ENCODE data around the gene TCTN2. TPM values are rescaled to one million over a fixed set of nuclear protein-coding genes. Genes with fewer than 3 reads are reported as not detected.

Gene TCTN2
- total RNA-seq, 4 donors from 2014 or later, result 7.2 to 20.0 (median 14.9) TPM

DNA sequence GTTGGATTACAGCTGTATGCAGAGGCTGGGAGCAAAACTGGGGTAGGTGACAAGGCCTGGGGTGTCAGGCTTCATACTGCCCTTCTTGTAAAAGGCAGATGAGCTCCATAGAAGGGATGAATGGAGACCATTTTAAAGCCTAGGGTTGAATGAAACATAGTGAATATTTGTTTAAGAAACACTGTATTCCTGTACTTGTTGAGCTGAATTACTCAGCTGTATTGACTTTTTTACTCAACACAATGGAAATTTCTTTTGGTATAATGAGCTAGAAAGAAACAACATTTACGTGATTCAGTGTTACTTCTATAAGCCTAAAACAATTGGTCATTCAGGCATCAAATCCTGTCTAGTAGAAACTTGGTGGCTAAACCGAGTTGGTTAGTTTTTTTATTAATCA, 55.3 kb downstream of the TCTN2 start:
- WGBS, 2 donors, result 39 to 53% methylated on average over 2 of the region's 2 CpGs
- Histone ChIP-seq H3K36me3 (peaks cover 0 to 95% (median 0%) of the 10 kb centered on the region in 3 donors), H3K4me3 (no peak overlapping the region)

DNA sequence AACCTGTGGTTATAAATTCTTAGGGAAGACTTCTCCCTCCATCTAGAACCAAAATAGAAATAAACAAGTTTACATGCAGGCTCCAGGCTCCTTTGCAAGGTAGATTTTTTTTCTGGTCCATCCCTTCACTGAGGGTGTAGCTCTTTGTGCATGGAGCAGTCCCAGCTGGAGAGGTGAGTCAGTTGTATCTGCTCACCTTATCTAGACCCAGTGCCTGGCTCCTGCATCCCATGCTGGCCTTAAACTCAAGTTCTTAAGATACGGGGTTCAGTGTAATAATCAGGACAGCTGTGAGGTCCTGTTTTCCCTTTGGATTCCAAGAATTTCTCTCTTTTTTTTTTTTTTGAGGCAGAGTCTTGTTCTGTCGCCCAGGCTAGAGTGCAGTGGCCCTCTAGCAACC, 56.0 kb downstream of the TCTN2 start:
- no peak for DNase-seq (ENCODE audit: low spot score in 2 of 2)
- TF ChIP-seq POLR2A (IDR thresholded peaks at IDR 0.05), result no peak
- no peak overlapping the region for H3K27ac ChIP-seq
- WGBS, 2 donors, result 78 to 81% methylated on average over 2 of the region's 2 CpGs
- no peaks in the 10 kb centered on the region for H3K9me3 ChIP-seq
- H3K4me3 ChIP-seq, result no peak overlapping the region
- H3K27me3 ChIP-seq, result no peaks in the 10 kb centered on the region
- H3K36me3 ChIP-seq, result peaks cover 0 to 95% (median 0%) of the 10 kb centered on the region in 3 donors
- no peaks in the 10 kb centered on the region for H3K4me1 ChIP-seq

More for the DNA sequence above, 55.3 kb downstream of the TCTN2 start:
- H3K4me1 ChIP-seq, result no peaks in the 10 kb centered on the region
- H3K27ac ChIP-seq, result no peak overlapping the region
- no peak for DNase-seq (ENCODE audit: low spot score in 2 of 2)
- no peaks in the 10 kb centered on the region for H3K27me3 ChIP-seq
- TF ChIP-seq EP300 (IDR thresholded peaks at IDR 0.05), result no peak
- no peak for TF ChIP-seq POLR2A (IDR thresholded peaks at IDR 0.05)
- TF ChIP-seq, protein P1, sequence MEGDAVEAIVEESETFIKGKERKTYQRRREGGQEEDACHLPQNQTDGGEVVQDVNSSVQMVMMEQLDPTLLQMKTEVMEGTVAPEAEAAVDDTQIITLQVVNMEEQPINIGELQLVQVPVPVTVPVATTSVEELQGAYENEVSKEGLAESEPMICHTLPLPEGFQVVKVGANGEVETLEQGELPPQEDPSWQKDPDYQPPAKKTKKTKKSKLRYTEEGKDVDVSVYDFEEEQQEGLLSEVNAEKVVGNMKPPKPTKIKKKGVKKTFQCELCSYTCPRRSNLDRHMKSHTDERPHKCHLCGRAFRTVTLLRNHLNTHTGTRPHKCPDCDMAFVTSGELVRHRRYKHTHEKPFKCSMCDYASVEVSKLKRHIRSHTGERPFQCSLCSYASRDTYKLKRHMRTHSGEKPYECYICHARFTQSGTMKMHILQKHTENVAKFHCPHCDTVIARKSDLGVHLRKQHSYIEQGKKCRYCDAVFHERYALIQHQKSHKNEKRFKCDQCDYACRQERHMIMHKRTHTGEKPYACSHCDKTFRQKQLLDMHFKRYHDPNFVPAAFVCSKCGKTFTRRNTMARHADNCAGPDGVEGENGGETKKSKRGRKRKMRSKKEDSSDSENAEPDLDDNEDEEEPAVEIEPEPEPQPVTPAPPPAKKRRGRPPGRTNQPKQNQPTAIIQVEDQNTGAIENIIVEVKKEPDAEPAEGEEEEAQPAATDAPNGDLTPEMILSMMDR (IDR thresholded peaks at IDR 0.05), result no peak
- H3K9me3 ChIP-seq, result no peaks in the 10 kb centered on the region

DNA sequence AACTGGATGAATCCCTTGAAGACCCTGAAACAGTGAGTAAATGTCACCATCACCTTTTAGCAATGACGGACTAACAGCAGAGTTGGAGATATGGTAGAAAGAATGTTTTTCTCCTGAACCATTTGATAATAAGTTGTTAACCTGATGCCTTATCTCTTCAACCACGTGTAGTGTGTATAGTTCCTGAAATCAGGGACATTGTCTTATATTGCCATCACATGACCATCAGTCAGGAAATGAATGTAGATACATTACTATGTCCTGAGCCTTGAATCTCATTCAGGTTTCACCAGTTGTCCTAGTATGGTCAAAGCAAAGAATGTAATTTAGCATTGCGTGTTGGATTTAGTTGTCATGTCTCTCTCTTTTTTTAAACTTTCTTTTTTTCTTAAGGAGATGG, 57.0 kb downstream of the TCTN2 start:
- H3K4me1 ChIP-seq, result no peaks in the 10 kb centered on the region
- no peak overlapping the region for H3K27ac ChIP-seq
- H3K27me3 ChIP-seq, result no peaks in the 10 kb centered on the region
- no peaks in the 10 kb centered on the region for H3K9me3 ChIP-seq
- TF ChIP-seq, protein P1 (IDR thresholded peaks at IDR 0.05), result no peak
- TF ChIP-seq POLR2A (IDR thresholded peaks at IDR 0.05) (no peak), EP300 (IDR thresholded peaks at IDR 0.05) (no peak)
- H3K4me3 ChIP-seq, result no peak overlapping the region
- H3K36me3 ChIP-seq, result peaks cover 3 to 95% (median 4%) of the 10 kb centered on the region in 3 donors
- 87 to 91% methylated on average over 3 of the region's 3 CpGs for WGBS, 2 donors
- DNase-seq (ENCODE audit: low spot score in 2 of 2), result no peak

DNA sequence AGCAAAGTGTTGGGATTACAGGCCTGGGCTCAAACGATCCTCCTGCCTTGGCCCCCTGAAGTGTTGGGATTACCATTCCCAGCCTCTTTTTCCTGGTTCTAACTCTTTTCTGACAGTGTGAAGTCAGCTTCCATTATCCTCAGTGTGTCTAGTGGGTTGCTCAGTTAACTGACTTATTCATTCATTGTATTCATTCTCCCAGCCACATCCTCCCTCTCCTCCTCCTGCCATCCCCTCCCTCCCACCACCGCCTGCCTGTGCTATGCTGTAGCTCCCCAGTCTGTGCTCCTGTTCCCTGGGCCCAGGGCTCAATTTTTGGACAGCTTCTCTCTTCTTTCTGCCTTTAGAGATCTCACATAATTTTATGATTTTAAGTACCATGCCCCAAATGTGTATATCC, 60.7 kb downstream of the TCTN2 start:
- Histone ChIP-seq H3K36me3 (peaks cover 3 to 99% (median 4%) of the 10 kb centered on the region in 3 donors), H3K4me1 (no peaks in the 10 kb centered on the region), H3K4me3 (no peak overlapping the region), H3K9me3 (no peaks in the 10 kb centered on the region), H3K27ac (no peak overlapping the region), H3K27me3 (no peaks in the 10 kb centered on the region)
- 77 to 79% methylated on average over 2 of the region's 2 CpGs for WGBS, 2 donors
- DNase-seq (ENCODE audit: low spot score in 2 of 2), result no peak
- TF ChIP-seq, protein P1 (IDR thresholded peaks at IDR 0.05), result no peak
- TF ChIP-seq EP300 (IDR thresholded peaks at IDR 0.05) (no peak), POLR2A (IDR thresholded peaks at IDR 0.05) (no peak)

DNA sequence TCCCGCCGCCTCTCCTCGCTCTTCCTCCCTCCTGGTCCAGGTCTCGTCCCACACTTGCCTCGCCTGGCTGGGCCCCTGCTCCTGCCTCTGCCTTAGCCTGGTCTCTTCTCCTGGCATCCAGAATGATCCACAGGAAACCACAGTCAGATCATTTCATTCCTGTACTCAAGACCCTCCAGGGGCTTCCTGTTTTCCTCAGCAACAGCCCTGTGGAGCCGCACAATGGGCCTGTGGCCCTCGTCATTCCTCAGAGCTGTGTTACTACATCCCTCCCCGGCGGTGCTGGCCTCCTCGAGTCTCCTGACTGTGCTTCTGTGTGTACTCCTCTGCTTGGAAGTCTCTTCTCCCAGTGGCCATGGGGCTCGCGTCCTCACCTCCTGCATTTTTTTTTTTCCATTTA, 61.3 kb downstream of the TCTN2 start:
- Histone ChIP-seq H3K9me3 (no peaks in the 10 kb centered on the region), H3K4me1 (no peaks in the 10 kb centered on the region), H3K36me3 (peaks cover 4 to 99% (median 4%) of the 10 kb centered on the region in 3 donors), H3K27ac (no peak overlapping the region), H3K27me3 (no peaks in the 10 kb centered on the region), H3K4me3 (no peak overlapping the region)
- TF ChIP-seq POLR2A (IDR thresholded peaks at IDR 0.05) (no peak), EP300 (IDR thresholded peaks at IDR 0.05) (no peak)
- TF ChIP-seq, protein P1 (IDR thresholded peaks at IDR 0.05), result no peak
- WGBS, 2 donors, result 92% methylated on average over 12 of the region's 12 CpGs
- DNase-seq (ENCODE audit: low spot score in 2 of 2), result no peak

DNA sequence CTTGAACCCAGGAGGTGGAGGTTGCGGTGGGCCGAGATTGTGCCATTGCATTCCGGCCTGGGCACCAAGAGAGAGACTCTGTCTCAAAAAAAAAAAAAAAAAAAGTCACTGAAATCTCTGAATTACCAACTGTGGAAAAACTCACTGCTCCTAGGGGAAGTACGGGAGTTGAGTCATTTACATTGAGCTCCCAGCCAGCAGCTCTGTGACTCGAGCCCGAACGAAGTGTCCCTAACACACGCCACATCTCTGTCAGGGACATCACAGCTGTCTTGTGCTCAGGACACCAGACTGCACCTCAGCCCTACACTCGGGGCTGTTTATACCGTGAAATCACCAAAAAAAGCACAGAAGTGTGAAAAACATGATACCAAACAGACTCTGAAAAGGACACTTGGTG, 62.3 kb downstream of the TCTN2 start:
- peaks cover 4 to 99% (median 7%) of the 10 kb centered on the region in 3 donors for H3K36me3 ChIP-seq
- no peak overlapping the region for H3K27ac ChIP-seq
- H3K27me3 ChIP-seq, result no peaks in the 10 kb centered on the region
- 84 to 91% methylated on average over 10 of the region's 10 CpGs for WGBS, 2 donors
- no peak overlapping the region for H3K4me3 ChIP-seq
- no peak for DNase-seq (ENCODE audit: low spot score in 2 of 2)
- no peaks in the 10 kb centered on the region for H3K9me3 ChIP-seq
- H3K4me1 ChIP-seq, result no peaks in the 10 kb centered on the region
- TF ChIP-seq POLR2A (IDR thresholded peaks at IDR 0.05) (no peak), EP300 (IDR thresholded peaks at IDR 0.05) (no peak)
- TF ChIP-seq, protein P1 (IDR thresholded peaks at IDR 0.05), result no peak
